ENCODE measurements around the gene RPL6.
"Not testable (repeated sequence)": the region's sequence is repeated elsewhere in the genome, so short reads cannot be mapped to it uniquely, and the experiment has no call there.

The RPL6 gene

GRCh38 chr12:112418608-112419296, 9.3 kb upstream of the RPL6 start, which contains the start of gene PTPN11:
Gene PTPN11 (plus strand): TSS chr12:112418947. CDS start chr12:112419112, 165 bp downstream.
- Histone ChIP-seq H3K27ac (ENCODE audit: low read depth, low read length) (peak within 1 kb of the TSS; percentile 72), H3K4me1 (ENCODE audit: control insufficient read depth, low read length) (peaks cover 27% of the 10 kb centered on the region), H3K36me3 (ENCODE audit: control insufficient read depth, low read length) (peaks cover 28% of the 10 kb centered on the region), H4K20me1 (ENCODE audit: control insufficient read depth, insufficient read depth, low read depth, low read length) (peaks cover 22% of the 10 kb centered on the region), H3K4me3 (ENCODE audit: low read length) (peak within 1 kb of the TSS; percentile 98), H3K79me2 (ENCODE audit: control insufficient read depth, low read length) (peaks cover 65% of the 10 kb centered on the region), H3K9me2 (replicated peaks; ENCODE audit: control insufficient read depth, low read length) (no peaks in the 10 kb centered on the region), H3K27me3 (ENCODE audit: control insufficient read depth, low read length) (no peaks in the 10 kb centered on the region), H3K4me2 (ENCODE audit: low read length) (peak within 1 kb of the TSS; percentile 89), H3F3A (ENCODE audit: control insufficient read depth, insufficient read depth) (peaks cover 6% of the 10 kb centered on the region; the same call in 1 of the 2 replicates), H3K9me3 (ENCODE audit: control insufficient read depth, insufficient read depth, low read length) (no peaks in the 10 kb centered on the region)
- TF ChIP-seq CTCF (IDR thresholded peaks at IDR 0.05; ENCODE audit: low read depth, low read length, poor library complexity, severe bottlenecking): peak; percentile 68
- TF ChIP-seq EZH2phosphoT487 (IDR thresholded peaks at IDR 0.05; ENCODE audit: borderline replicate concordance, low read length): no peak

- no peaks in the 10 kb centered on the region for H3K9me3 ChIP-seq (ENCODE audit: control insufficient read depth, insufficient read depth, low read length)
- peak overlapping the region; percentile 89 for H3K4me2 ChIP-seq (ENCODE audit: low read length)
- H3K4me3 ChIP-seq (ENCODE audit: low read length): peak overlapping the region; percentile 98
- no peaks in the 10 kb centered on the region for H3K9me2 ChIP-seq (replicated peaks; ENCODE audit: control insufficient read depth, low read length)
- TF ChIP-seq CTCF (IDR thresholded peaks at IDR 0.05; ENCODE audit: low read depth, low read length, poor library complexity, severe bottlenecking) (no peak), EZH2phosphoT487 (IDR thresholded peaks at IDR 0.05; ENCODE audit: borderline replicate concordance, low read length) (no peak)
- H3K27me3 ChIP-seq (ENCODE audit: control insufficient read depth, low read length): no peaks in the 10 kb centered on the region
- peak overlapping the region; percentile 72 for H3K27ac ChIP-seq (ENCODE audit: low read depth, low read length)
- H3K79me2 ChIP-seq (ENCODE audit: control insufficient read depth, low read length): peaks cover 60% of the 10 kb centered on the region
- H4K20me1 ChIP-seq (ENCODE audit: control insufficient read depth, insufficient read depth, low read depth, low read length): peaks cover 22% of the 10 kb centered on the region
- peaks cover 28% of the 10 kb centered on the region for H3K36me3 ChIP-seq (ENCODE audit: control insufficient read depth, low read length)
- H3K4me1 ChIP-seq (ENCODE audit: control insufficient read depth, low read length): peaks cover 26% of the 10 kb centered on the region
- H3F3A ChIP-seq (ENCODE audit: control insufficient read depth, insufficient read depth): peaks cover 6% of the 10 kb centered on the region; the same call in 1 of the 2 replicates
Observed at GRCh38 chr12:112418273-112418607, 8.8 kb upstream of the RPL6 start.

- not testable (repeated sequence) for H3K27ac ChIP-seq (ENCODE audit: low read depth, low read length); H3K4me3 ChIP-seq (ENCODE audit: low read length); H3K27me3 ChIP-seq (ENCODE audit: control insufficient read depth, low read length); H3K4me2 ChIP-seq (ENCODE audit: low read length); H3K9me2 ChIP-seq (replicated peaks; ENCODE audit: control insufficient read depth, low read length); H3K9me3 ChIP-seq (ENCODE audit: control insufficient read depth, insufficient read depth, low read length)
- peaks cover 12% of the 10 kb centered on the region for H4K20me1 ChIP-seq (ENCODE audit: control insufficient read depth, insufficient read depth, low read depth, low read length)
- peaks cover 14% of the 10 kb centered on the region for H3K36me3 ChIP-seq (ENCODE audit: control insufficient read depth, low read length)
- H3F3A ChIP-seq (ENCODE audit: control insufficient read depth, insufficient read depth): peaks cover 12% of the 10 kb centered on the region
- H3K79me2 ChIP-seq (ENCODE audit: control insufficient read depth, low read length): peaks cover 32% of the 10 kb centered on the region
- H3K4me1 ChIP-seq (ENCODE audit: control insufficient read depth, low read length): peaks cover 18% of the 10 kb centered on the region
Observed at GRCh38 chr12:112415457-112415856, 6.1 kb upstream of the RPL6 start.

- H3K36me3 ChIP-seq (ENCODE audit: control insufficient read depth, low read length): peaks cover 7% of the 10 kb centered on the region
- H3K4me2 ChIP-seq (ENCODE audit: low read length): no peak overlapping the region
- H3K4me1 ChIP-seq (ENCODE audit: control insufficient read depth, low read length): peaks cover 12% of the 10 kb centered on the region
- H3F3A ChIP-seq (ENCODE audit: control insufficient read depth, insufficient read depth): peaks cover 14% of the 10 kb centered on the region
- no peak overlapping the region for H3K4me3 ChIP-seq (ENCODE audit: low read length)
- no peaks in the 10 kb centered on the region for H4K20me1 ChIP-seq (ENCODE audit: control insufficient read depth, insufficient read depth, low read depth, low read length)
- H3K27me3 ChIP-seq (ENCODE audit: control insufficient read depth, low read length): no peaks in the 10 kb centered on the region
- TF ChIP-seq CTCF (IDR thresholded peaks at IDR 0.05; ENCODE audit: low read depth, low read length, poor library complexity, severe bottlenecking): no peak
- H3K27ac ChIP-seq (ENCODE audit: low read depth, low read length): no peak overlapping the region
- H3K9me3 ChIP-seq (ENCODE audit: control insufficient read depth, insufficient read depth, low read length): no peaks in the 10 kb centered on the region
- H3K9me2 ChIP-seq (replicated peaks; ENCODE audit: control insufficient read depth, low read length): no peaks in the 10 kb centered on the region
- peaks cover 22% of the 10 kb centered on the region for H3K79me2 ChIP-seq (ENCODE audit: control insufficient read depth, low read length)
Observed at GRCh38 chr12:112413855-112414625, 4.6 kb upstream of the RPL6 start.

Data from DOHH2 (cell line).